IPS-18a (cell line): ENCODE data around the gene CNOT6L.
A peak's percentile ranks its signal among the peaks of the same experiment; 100 is the strongest.
"Not testable (repeated sequence)": the region's sequence is repeated elsewhere in the genome, so short reads cannot be mapped to it uniquely, and the experiment has no call there.

ENCODE experiments used
- H3K27ac ChIP-seq: one replicate; pipeline ENCODE4 v1.5.1; 2013; ENCODE audit warnings: low read length
- H3K27me3 ChIP-seq: one replicate; pipeline ENCODE4 v1.6.1; 2013; ENCODE audit warnings: mild to moderate bottlenecking, low read length; ENCODE audit not compliant: control insufficient read depth, insufficient read depth
- H3K36me3 ChIP-seq: one replicate; pipeline ENCODE4 v1.6.1; 2013; ENCODE audit warnings: low read depth, low read length; ENCODE audit not compliant: control insufficient read depth
- H3K4me1 ChIP-seq: one replicate; pipeline ENCODE4 v1.6.1; 2013; ENCODE audit warnings: low read depth, low read length; ENCODE audit not compliant: control insufficient read depth
- H3K4me3 ChIP-seq: one replicate; pipeline ENCODE4 v1.5.1; 2013; ENCODE audit warnings: low read length
- H3K9ac ChIP-seq: one replicate; pipeline ENCODE4 v1.6.1; 2013; ENCODE audit warnings: mild to moderate bottlenecking, low read length, moderate library complexity
- H3K9me3 ChIP-seq: one replicate; pipeline ENCODE4 v1.6.1; 2013; ENCODE audit warnings: low read depth, low read length; ENCODE audit not compliant: control insufficient read depth

The CNOT6L gene

DNA sequence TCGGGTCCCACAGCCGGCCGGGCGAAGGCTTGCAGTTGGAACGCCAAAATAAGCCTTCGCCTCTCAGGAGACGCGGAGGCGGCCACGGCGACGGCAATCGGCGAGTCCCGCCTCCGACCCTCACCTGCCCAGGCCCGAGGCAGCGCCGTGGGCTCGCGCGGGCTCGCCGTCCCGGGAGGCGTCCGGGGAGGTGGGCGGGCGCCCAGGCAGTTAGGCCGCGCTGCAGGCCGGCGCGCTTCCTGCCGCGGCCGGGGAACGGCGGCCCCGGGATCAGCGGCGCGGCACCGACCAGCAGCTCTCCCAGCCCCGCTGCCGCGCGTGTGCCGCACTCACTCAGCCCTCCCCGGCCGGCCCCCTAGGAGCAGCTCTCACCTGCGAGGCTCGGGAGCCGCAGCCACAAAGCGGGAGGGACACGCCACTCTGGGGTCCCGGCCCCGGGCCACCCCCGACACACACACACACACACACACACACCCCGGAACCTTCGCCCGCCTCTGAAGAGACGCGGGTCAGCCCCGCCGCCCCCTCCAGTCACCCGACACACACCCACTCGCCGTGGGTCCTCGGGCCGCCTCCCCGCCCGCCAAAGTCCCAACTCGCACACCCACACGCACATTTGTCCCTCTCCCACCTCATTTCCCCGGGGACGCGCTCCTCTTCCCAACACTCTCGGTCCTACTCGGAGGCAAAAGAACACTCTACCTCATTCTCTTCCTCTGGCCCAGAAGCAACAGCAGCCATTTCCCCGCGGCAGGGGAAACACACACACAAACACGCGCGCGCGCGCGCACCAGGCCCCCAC, at the start of gene CNOT6L:
TSS of gene CNOT6L (minus strand) at position 767 of the 802 bp plus-strand sequence. CDS start at position 707, 60 bp downstream.
- Histone ChIP-seq H3K4me1 (peaks cover 11% of the 10 kb centered on the region), H3K27me3 (peaks cover 22% of the 10 kb centered on the region), H3K36me3 (no peaks in the 10 kb centered on the region), H3K9ac (peak within 1 kb of the TSS; percentile 70), H3K9me3 (no peaks in the 10 kb centered on the region), H3K4me3 (peak within 1 kb of the TSS; percentile 95), H3K27ac (no peak within 1 kb of the TSS)

DNA sequence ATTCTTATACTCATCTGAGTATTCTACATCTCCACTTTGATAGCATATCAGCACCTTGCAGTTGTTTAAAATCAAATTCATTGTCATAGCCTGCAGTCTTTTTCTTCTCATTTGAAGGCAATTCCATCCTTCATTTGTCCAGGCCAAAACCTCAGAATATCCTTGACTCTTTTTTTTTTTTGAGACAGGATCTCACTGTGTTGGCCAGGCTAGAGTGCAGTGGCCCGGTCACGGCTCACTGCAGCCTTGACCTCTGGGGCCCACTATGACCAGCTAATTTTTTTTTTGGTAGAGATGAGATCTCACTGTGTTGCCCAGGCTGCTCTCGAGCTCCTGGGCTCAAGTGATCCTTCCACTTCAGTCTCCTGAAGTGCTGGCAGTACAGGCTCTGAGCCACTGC, 46.1 kb upstream of the CNOT6L start:
- no peak overlapping the region for H3K4me3 ChIP-seq
- H3K4me1 ChIP-seq = peaks cover 12% of the 10 kb centered on the region
- H3K9me3 ChIP-seq = no peaks in the 10 kb centered on the region
- no peak overlapping the region for H3K9ac ChIP-seq
- H3K27ac ChIP-seq = no peak overlapping the region
- H3K36me3 ChIP-seq = no peaks in the 10 kb centered on the region
- no peaks in the 10 kb centered on the region for H3K27me3 ChIP-seq

DNA sequence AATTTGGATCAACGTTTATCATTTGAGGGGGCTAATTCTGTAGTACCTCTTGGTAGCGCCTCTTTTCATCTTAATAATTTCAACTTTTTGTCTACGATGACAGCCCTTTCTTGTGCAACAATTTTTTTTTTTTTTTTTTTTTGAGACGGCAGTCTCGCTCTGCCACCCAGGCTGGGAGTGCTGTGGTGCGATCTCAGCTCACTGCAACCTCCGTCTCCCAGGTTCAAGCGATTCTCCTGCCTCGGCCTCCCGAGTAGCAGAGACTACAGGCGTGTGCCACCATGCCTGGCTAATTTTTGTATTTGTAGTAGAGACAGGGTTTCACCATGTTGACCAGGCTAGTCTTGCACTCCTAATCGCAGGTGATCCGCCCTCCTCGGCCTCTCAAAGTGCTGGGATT, 44.2 kb upstream of the CNOT6L start:
- peak overlapping the region; percentile 95 for H3K27ac ChIP-seq
- peak overlapping the region; percentile 96 for H3K4me3 ChIP-seq
- peaks cover 12% of the 10 kb centered on the region for H3K4me1 ChIP-seq
- not testable (repeated sequence) for H3K27me3 ChIP-seq, H3K9me3 ChIP-seq, H3K36me3 ChIP-seq
- peak overlapping the region; percentile 95 for H3K9ac ChIP-seq

DNA sequence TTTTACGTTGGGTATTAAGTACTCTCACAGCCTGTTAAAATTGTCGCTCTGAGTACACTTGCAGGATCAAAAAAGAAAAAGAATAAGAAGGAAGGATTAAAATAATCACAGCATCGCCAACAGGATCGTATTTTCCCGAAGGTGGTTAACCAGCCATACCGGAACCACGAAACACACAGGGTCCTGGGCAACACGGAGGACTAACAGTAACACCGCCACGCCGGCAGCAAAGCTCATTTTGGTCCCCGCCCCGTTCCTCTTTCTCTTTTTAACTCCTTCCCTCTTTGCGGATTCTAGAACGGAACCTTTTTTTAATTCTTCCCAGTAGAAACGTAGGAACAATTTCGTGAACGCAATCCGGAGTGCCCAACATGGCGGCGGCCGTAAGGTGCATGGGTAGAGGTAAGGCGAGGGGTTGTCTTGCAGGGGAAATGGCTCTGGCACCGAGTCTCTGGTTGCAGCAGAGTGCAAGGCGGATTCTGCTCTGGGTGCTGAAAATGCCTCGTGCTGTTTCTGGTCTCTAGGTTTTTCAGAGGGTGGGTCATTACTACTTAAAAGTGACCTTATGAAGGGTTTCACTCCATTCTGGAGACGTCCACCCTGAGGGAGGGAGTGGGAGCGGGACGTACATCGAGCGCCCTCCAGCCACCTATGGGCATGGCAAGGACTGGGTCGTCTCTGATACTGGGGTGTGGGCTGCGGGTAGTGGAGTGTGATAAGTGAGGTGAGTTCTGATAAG, 43.5 kb upstream of the CNOT6L start, which contains the start of gene MRPL1:
TSS of gene MRPL1 (plus strand) at position 353 of the 739 bp plus-strand sequence. CDS start at position 372, 19 bp downstream.
- Histone ChIP-seq H3K9me3 (no peaks in the 10 kb centered on the region), H3K27ac (peak within 1 kb of the TSS; percentile 95), H3K4me1 (peaks cover 12% of the 10 kb centered on the region), H3K27me3 (no peaks in the 10 kb centered on the region), H3K9ac (peak within 1 kb of the TSS; percentile 95), H3K36me3 (no peaks in the 10 kb centered on the region), H3K4me3 (peak within 1 kb of the TSS; percentile 96)

DNA sequence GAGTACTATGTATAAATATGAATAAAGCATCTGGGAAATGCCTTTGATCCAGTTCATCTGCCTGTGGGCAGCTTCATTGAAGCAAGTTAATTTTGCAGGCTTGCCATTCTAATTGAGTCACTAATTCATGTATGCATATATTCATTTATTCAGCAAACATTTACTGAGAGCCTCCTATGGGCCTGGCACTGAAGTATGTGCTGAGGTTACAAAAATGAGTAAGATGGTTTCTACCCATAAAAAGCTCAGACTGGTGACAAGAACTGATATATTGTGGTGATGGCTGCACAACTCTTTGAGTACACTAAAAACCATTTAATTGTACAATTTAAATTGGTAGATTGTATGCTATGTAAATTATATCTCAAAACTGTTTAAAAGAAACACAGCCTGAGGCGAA, 42.3 kb upstream of the CNOT6L start:
- peak overlapping the region; percentile 96 for H3K4me3 ChIP-seq
- H3K27me3 ChIP-seq = no peaks in the 10 kb centered on the region
- no peaks in the 10 kb centered on the region for H3K9me3 ChIP-seq
- H3K9ac ChIP-seq = peak overlapping the region; percentile 95
- H3K27ac ChIP-seq = peak overlapping the region; percentile 95
- H3K4me1 ChIP-seq = peaks cover 12% of the 10 kb centered on the region
- no peaks in the 10 kb centered on the region for H3K36me3 ChIP-seq

DNA sequence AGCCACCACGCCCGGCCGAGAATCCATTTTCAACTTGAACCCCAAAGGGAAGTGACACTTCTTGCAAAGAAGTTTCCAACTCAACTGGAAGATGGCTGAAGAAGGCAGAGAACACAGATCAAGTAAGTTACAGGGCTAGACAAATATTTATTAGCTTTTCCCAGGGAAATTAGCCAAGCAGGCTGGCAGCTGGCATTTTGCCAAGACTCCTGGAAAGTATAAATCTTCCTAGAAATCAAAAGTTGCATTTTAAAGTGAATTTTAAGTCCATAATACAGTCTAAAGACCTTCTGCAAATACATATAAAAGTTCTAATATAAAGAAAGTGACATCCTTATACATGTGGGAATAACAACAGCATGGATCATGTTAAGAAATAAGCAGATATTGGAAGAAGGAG, 40.1 kb upstream of the CNOT6L start:
- Histone ChIP-seq H3K27me3 (no peaks in the 10 kb centered on the region), H3K27ac (no peak overlapping the region), H3K4me3 (no peak overlapping the region), H3K4me1 (peaks cover 12% of the 10 kb centered on the region), H3K36me3 (no peaks in the 10 kb centered on the region), H3K9ac (no peak overlapping the region), H3K9me3 (no peaks in the 10 kb centered on the region)

DNA sequence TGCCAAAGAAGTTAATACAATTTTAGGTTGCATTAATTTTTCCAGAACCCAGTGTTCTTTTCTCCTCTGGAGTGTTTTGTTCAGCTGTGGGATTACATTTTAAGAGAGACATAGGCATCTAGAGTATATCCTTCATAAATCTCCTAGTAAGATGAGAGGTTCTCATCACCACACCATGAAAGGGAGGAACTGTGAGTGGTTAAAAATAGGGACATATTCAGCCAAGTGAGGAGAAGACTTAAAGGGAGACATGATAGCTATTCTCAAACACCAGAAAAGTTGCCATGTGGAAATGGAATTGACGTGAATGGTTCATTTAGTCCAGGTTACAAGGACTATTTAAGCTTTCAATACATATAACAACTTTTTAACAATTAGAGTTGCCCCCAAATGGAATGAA, 37.0 kb upstream of the CNOT6L start:
- no peak overlapping the region for H3K9ac ChIP-seq
- no peaks in the 10 kb centered on the region for H3K27me3 ChIP-seq
- H3K36me3 ChIP-seq = no peaks in the 10 kb centered on the region
- no peak overlapping the region for H3K4me3 ChIP-seq
- no peak overlapping the region for H3K27ac ChIP-seq
- no peaks in the 10 kb centered on the region for H3K9me3 ChIP-seq
- H3K4me1 ChIP-seq = no peaks in the 10 kb centered on the region

DNA sequence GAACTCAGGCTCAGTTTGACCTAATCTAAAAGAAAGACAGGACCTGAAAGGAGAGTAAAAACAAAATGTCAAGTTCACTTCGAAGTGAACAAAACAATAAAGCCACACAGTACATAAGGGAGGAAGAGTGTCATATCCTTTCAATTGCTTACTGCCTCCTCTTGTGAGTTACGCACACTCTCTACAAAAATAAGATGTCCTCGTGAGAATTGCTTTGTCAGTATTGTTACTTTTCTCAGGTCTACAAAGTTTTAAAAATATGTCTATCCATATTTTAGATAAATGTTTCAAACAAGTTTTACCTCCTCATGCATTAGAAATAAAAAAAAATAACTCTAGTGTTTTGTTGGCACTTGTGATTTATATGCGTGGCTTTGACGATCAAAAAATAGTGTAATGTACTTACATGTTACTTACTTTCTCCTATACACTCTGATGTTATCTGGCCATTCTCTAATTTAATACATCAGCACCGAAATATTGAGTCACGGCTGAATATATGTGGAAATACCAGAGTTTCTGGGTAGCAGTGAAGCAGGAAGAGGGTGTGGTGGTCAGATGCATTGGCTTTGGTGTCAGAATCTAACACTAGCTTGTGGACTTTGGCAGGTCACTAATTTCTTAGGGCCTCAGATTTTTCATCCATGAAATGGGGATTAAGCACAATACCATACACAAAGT, 35.4 kb upstream of the CNOT6L start:
- H3K27ac ChIP-seq = no peak overlapping the region
- no peaks in the 10 kb centered on the region for H3K9me3 ChIP-seq
- H3K9ac ChIP-seq = no peak overlapping the region
- no peak overlapping the region for H3K4me3 ChIP-seq
- H3K36me3 ChIP-seq = no peaks in the 10 kb centered on the region
- H3K4me1 ChIP-seq = no peaks in the 10 kb centered on the region
- no peaks in the 10 kb centered on the region for H3K27me3 ChIP-seq

DNA sequence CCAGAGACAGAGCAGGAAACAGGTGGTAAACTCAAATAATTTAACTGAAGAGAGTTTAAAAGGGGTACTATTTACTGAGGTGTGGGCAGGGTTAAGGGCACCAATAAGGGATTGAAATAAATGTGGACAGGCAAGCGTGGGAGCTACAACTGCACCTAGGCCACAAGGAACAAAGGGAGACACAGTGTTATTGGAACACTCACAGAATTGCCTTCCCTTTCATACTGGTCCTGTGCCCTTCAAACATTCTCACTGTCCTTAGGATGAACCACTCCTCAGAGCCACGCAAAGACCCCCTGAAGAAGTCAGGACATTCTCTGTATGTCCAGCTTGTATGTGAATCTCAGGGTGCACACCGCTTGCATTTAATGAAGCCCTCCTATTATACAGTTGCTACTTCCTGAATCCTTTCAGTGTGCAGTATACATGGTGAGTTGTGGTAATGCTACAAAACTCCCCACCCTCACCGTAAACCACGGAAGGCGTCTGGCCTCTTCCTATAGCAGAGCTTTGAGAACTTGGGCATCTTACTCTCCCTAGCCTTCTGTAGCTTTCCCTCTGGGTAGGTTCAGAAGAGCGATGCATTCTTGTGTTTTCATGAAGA, 33.8 kb upstream of the CNOT6L start:
- H3K4me3 ChIP-seq = no peak overlapping the region
- H3K9me3 ChIP-seq = no peaks in the 10 kb centered on the region
- no peak overlapping the region for H3K27ac ChIP-seq
- no peaks in the 10 kb centered on the region for H3K27me3 ChIP-seq
- no peaks in the 10 kb centered on the region for H3K4me1 ChIP-seq
- no peak overlapping the region for H3K9ac ChIP-seq
- H3K36me3 ChIP-seq = no peaks in the 10 kb centered on the region

DNA sequence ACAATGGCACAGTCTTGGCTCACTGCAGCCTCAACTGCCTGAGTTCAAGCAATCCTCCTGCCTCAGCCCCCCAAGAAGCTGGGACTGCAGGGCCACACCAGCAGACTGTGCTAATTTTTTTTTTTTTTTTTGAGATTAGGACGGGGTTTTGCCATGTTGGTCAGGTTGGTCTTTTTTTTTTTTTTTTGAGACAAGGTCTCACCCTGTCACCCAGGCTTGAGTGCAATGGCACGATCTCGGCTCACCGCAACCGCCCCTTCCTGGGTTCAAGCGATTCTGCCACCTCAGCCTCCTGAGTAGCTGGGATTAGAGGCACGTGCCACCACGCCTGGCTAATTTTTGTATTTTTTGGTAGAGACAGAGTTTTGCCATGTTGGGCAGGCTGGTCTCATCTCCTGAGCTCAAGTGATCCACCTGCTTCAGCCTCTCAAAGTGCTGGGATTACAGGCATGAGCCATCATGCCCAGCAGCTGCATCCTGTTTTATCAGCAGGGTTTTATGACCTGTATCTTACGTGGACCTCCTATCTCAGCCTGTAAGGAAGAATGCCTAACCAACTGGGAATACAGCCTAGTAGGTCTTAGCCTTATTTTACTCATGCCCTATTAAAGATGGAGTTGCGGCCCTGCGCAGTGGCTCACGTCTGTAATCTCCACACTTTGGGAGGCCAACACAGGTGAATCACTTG, 30.3 kb upstream of the CNOT6L start:
- Histone ChIP-seq H3K9me3 (no peaks in the 10 kb centered on the region), H3K4me1 (peaks cover 5% of the 10 kb centered on the region), H3K27me3 (no peaks in the 10 kb centered on the region), H3K36me3 (no peaks in the 10 kb centered on the region), H3K27ac (no peak overlapping the region), H3K9ac (no peak overlapping the region), H3K4me3 (no peak overlapping the region)

DNA sequence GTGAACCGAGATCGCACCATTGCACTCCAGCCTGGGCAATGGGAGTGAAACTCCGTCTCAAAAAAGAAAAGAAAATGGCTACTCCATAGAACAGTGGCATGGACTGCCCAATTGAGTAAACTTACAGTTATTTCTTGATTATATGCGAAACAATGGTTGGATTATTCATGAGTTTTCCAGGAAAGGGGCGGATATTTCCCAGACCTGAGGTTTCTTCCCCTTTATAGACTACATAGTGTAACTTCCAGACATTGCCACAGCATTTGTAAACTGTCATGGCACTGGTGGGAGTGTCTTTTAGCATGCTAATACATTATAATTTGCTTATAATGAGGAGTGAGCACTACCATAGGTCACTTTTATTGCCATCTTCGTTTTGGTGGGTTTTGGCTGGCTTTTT, 29.3 kb upstream of the CNOT6L start:
- Histone ChIP-seq H3K27me3 (no peaks in the 10 kb centered on the region), H3K4me3 (no peak overlapping the region), H3K4me1 (peaks cover 5% of the 10 kb centered on the region), H3K27ac (no peak overlapping the region), H3K9me3 (no peaks in the 10 kb centered on the region), H3K36me3 (no peaks in the 10 kb centered on the region), H3K9ac (no peak overlapping the region)
